Upper lobe of right lung (tissue), 1 donor: ENCODE data around the gene RNF157. TPM values are rescaled to one million over a fixed set of nuclear protein-coding genes. Genes with fewer than 3 reads are reported as not detected.

Source experiments
- ATAC-seq: fragments of 200-7000 bp; cut with Tn5 transposase; one replicate; pipeline ENCODE4 v1.9.1; 2020; ENCODE audit warnings: mild to moderate bottlenecking, moderate library complexity
- DNase-seq: peaks from one replicate; pipeline ENCODE4 v3.0.0-alpha.2; 2020
- H3K27ac ChIP-seq: fragments of 200-600 bp; one replicate; pipeline ENCODE4 v1.8.0; 2022
- H3K27me3 ChIP-seq: fragments of 200-600 bp; one replicate; pipeline ENCODE4 v1.8.0; 2022; ENCODE audit warnings: mild to moderate bottlenecking
- H3K36me3 ChIP-seq: fragments of 200-600 bp; one replicate; pipeline ENCODE4 v1.8.0; 2022
- H3K4me1 ChIP-seq: fragments of 200-600 bp; one replicate; pipeline ENCODE4 v1.8.0; 2022
- H3K4me3 ChIP-seq: fragments of 200-600 bp; one replicate; pipeline ENCODE4 v1.8.0; 2022; ENCODE audit warnings: mild to moderate bottlenecking
- H3K9me3 ChIP-seq: fragments of 200-600 bp; one replicate; pipeline ENCODE4 v1.8.0; 2022
- CTCF ChIP-seq: fragments of 200-600 bp; IDR thresholded peaks from one replicate; pipeline ENCODE4 v1.8.0; 2022; ENCODE audit warnings: antibody characterized with exemption
- intact Hi-C: fragments of 100-400 bp; cut with DNase I; formaldehyde crosslinking; loops from one replicate; pipeline ENCODE4 v1.11.0; 2022
- total RNA-seq: library from RNA; stranded (reverse); fragmentation: NEBNext Ultra II Directional; extraction: Animal tissue kit (Norgen Biotek cat#: 25700); gene quantifications from one replicate; pipeline ENCODE4 v1.2.1, GENCODE V29; 2021
- donor health status: DM: no; HTN: yes; CAD: no; lungs with severe emphysema.

RNF157 gene
- total RNA-seq, 1 donor from 2014 or later = 3.8 TPM

DNA sequence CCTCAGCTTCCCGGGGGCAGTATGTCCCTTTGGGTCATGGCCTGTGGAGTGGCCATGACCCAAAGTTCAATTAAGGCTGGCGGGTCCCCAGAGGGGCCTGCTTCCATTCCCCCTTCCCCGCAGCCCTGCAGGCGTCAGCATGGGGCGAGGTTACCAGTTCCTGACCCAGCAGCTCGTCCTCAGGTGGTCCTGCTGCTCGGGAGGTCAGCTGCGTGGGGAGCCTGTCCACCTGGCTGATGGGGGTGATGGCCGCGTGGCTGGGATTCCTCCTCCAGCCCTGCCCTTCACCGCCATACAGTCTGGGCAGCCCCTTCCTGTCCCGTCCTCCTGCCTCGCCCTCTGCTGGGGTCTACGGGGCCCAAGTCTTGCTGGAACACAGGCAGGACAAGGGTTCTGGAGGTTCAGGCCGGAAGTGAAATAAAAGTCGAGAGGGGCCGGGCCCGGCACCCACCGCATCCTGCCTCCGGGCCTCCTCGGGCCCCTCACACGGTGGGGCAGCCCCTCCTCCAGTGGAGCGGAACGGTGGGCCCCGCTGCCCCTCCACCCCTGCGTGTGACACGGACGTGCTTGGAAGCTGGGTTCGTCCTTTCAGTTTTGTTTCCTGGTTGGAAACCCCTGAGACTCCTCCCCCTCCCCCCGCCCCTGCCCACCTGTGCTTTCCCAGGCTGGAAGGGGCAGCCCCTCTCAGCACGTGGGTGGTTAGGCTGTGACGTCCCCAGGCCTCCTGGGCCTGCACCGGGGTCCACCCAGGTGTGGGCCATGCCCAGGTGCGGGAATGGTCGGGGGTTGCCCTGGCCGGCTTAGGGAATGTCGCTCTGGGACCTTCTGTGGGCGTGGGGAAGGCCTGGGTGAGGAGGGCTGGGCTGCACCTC lies 31.6 kb upstream of the RNF157 start:
- peak; percentile 6 for ATAC-seq
- peak; percentile 76 for DNase-seq
- Histone ChIP-seq H3K27me3 (no peaks in the 10 kb centered on the region), H3K4me3 (peak overlapping the region; percentile 42), H3K4me1 (peaks cover 72% of the 10 kb centered on the region), H3K9me3 (no peaks in the 10 kb centered on the region), H3K36me3 (peaks cover 19% of the 10 kb centered on the region), H3K27ac (peak overlapping the region; percentile 75)
- TF ChIP-seq CTCF = no peak
- intact Hi-C loops = no loop called here

DNA sequence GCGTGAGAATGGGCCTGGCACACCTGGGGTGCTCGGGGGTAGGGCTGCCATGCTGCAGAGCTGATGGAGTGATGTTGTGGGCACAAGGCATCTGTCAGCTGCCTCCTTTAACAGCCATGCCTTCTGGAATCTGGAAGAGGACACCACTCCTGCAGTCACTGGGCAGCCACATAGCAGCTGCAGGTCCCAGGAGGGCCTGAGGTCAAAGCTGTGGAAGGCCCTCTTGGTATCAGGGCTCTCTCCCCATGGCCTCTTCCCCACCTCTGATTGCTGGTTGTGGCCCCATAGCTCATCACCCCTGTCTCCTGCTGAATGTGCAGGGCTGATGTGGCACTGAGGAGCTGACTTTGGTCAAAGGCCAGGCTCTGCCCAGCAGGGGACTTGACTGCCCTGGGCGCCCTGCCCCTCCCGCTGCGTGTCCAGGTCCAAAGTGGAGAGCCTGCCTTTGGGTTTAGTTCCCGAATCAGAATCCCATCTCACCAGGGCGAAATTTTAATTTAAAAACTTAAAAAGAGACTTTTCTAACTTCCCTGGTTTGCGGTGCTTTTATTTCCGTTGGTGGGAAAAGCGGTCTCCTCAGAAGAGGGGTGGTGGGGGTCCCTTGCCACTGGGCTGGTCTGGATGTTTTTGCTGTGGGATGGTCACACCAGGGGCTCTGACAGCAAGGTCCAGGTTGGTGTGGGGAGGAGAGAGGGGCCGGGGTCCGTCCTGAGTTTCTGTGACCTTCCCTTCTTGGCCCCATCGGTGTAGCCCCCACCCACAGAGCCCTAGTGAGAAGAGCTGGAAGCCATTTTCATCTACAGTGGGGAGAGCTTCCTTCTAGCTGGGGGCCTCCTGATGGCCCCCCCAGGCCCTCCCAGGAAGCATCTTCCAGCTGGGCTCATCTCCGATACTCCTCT lies 30.7 kb upstream of the RNF157 start:
- Histone ChIP-seq H3K27ac (peak overlapping the region; percentile 75), H3K9me3 (no peaks in the 10 kb centered on the region), H3K36me3 (peaks cover 19% of the 10 kb centered on the region), H3K27me3 (no peaks in the 10 kb centered on the region), H3K4me1 (peaks cover 77% of the 10 kb centered on the region), H3K4me3 (peak overlapping the region; percentile 42)
- no peak for DNase-seq
- intact Hi-C loops = no loop called here
- ATAC-seq = no peak
- TF ChIP-seq CTCF = no peak

GRCh38 chr17:76270127-76270592 lies 29.9 kb upstream of the RNF157 start:
- no peaks in the 10 kb centered on the region for H3K27me3 ChIP-seq
- no peak for TF ChIP-seq CTCF
- DNase-seq = no peak
- intact Hi-C loops = no loop called here
- H3K9me3 ChIP-seq = no peaks in the 10 kb centered on the region
- H3K4me3 ChIP-seq = no peak overlapping the region
- H3K4me1 ChIP-seq = peaks cover 77% of the 10 kb centered on the region
- no peak overlapping the region for H3K27ac ChIP-seq
- H3K36me3 ChIP-seq = peaks cover 19% of the 10 kb centered on the region
- ATAC-seq = no peak

DNA sequence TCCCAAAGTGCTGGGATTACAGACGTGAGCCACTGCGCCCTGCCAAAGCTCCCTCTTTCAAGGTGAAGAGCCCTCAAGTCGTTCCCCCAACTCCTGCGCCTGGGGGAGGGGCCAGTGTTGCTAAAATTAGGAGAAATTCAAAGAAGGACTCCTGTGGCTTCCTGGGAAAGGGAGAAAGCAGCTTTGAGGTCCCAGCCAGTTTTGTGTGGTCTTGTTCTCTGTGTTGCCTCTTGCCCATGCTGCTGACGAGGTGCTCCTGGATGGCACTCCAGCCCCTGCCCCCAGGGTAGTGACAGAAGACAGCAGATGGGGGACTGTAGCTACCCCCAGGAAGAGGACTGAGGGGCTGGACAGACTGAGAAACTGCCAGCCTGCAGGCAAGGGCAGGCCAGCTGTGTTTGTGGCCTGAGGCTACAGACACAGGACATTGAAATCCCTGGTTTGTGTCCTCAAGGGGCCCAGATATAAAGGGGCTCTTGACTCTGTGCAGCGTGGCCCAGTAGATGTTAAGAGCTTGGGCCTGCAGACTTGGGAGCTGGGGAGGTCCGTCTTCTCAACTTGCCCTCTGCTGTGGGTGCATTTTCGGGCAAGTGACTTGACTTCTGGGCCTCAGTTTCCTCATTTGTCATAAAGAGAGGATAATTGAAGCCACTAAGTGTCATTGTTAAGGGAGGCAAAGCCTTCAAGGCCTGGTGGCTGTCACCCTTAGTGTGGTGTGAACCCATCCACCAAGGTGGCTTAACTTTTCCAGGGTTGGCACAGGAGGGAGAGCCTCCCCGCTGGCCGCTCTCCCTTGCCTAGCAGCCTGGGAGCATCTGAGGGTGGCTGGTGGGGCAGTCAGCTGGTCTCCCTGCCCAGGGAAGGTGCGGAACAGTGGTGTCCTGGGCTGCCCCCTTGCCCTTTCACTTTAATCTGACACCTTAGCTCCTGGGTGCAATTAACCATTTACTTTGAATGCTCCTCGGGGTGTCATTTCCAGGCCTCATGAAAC lies 29.0 kb upstream of the RNF157 start:
- Histone ChIP-seq H3K4me3 (no peak overlapping the region), H3K27me3 (no peaks in the 10 kb centered on the region), H3K27ac (peak overlapping the region; percentile 93), H3K36me3 (peaks cover 19% of the 10 kb centered on the region), H3K4me1 (peaks cover 77% of the 10 kb centered on the region), H3K9me3 (no peaks in the 10 kb centered on the region)
- intact Hi-C loops = no loop called here
- DNase-seq = no peak
- ATAC-seq = no peak
- no peak for TF ChIP-seq CTCF
